ENCODE measurements around the gene PSMD6.

- TF ChIP-seq, protein P1, sequence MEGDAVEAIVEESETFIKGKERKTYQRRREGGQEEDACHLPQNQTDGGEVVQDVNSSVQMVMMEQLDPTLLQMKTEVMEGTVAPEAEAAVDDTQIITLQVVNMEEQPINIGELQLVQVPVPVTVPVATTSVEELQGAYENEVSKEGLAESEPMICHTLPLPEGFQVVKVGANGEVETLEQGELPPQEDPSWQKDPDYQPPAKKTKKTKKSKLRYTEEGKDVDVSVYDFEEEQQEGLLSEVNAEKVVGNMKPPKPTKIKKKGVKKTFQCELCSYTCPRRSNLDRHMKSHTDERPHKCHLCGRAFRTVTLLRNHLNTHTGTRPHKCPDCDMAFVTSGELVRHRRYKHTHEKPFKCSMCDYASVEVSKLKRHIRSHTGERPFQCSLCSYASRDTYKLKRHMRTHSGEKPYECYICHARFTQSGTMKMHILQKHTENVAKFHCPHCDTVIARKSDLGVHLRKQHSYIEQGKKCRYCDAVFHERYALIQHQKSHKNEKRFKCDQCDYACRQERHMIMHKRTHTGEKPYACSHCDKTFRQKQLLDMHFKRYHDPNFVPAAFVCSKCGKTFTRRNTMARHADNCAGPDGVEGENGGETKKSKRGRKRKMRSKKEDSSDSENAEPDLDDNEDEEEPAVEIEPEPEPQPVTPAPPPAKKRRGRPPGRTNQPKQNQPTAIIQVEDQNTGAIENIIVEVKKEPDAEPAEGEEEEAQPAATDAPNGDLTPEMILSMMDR (conservative IDR thresholded peaks at IDR 0.05), result no peak
- TF ChIP-seq ZFX (IDR thresholded peaks at IDR 0.05), result no peak
Measured at GRCh38 chr3:63966007-63966406, 57.3 kb downstream of the PSMD6 start.

All from C4-2B (cell line).